Adrenal gland (tissue), 12 donors: ENCODE data around the gene IL1RAPL1. TPM values are rescaled to one million over a fixed set of nuclear protein-coding genes. Genes with fewer than 3 reads are reported as not detected.

Source experiments
- DNase-seq, 7 donors: peaks; one replicate each; pipeline ENCODE4 v3.0.0-alpha.2; 2019 to 2020
- H3K27ac ChIP-seq, 5 donors: fragments of 200-600 bp; sonication (generic) in 4 of 5; 1 replicate in 3 of 5; 2 replicates in 2 of 5; pipeline versions ENCODE4 v1.5.1 to v1.8.0; 2016 to 2020; ENCODE audit warnings: mild to moderate bottlenecking in 1 of 5
- H3K27me3 ChIP-seq: fragments of 200-600 bp; 2 replicates; pipeline ENCODE4 v1.8.0; 2021
- H3K36me3 ChIP-seq, 2 donors: fragments of 200-600 bp; replicated peaks in 1 of 2; 1 replicate in 1 of 2; 2 replicates in 1 of 2; pipeline versions ENCODE4 v1.5.1 to v1.8.0; 2018 to 2022
- H3K4me1 ChIP-seq, 2 donors: fragments of 200-600 bp; replicated peaks in 1 of 2; 1 replicate in 1 of 2; 2 replicates in 1 of 2; pipeline versions ENCODE4 v1.5.1 to v1.8.0; 2018 to 2021
- H3K4me3 ChIP-seq, 4 donors: fragments of 200-600 bp; sonication (generic) in 3 of 4; one replicate each; pipeline ENCODE4 v1.5.1; 2016 to 2018
- H3K9me3 ChIP-seq, 3 donors: fragments of 200-600 bp; sonication (generic) in 1 of 3; replicated peaks in 1 of 3; 1 replicate in 2 of 3; 2 replicates in 1 of 3; pipeline versions ENCODE4 v1.5.1 to v1.8.0; 2016 to 2021
- CTCF ChIP-seq, 6 experiments: fragments of 450-650 bp in 4 of 6; fragments of 200-600 bp in 2 of 6; sonication (generic) in 1 of 6; IDR thresholded peaks; 1 replicate in 5 of 6; 2 replicates in 1 of 6; pipeline versions ENCODE4 v1.5.1 to v1.8.0; 2016 to 2021; ENCODE audit warnings: antibody characterized with exemption in 6 of 6, mild to moderate bottlenecking in 2 of 6, moderate library complexity in 1 of 6
- POLR2A ChIP-seq, 2 donors: fragments of 450-650 bp; IDR thresholded peaks; one replicate each; pipeline ENCODE4 v1.6.1; 2017; ENCODE audit warnings: antibody characterized with exemption in 2 of 2, mild to moderate bottlenecking in 2 of 2, moderate library complexity in 1 of 2
- WGBS, 4 donors: extraction: QIAGEN DNeasy Blood & Tissue Kit in 2 of 4; methylation state at CpG; one replicate each; pipeline versions ENCODE4 v1.1.5 to v1.1.7; 2013 to 2017; 5-methylcytosine and 5-hydroxymethylcytosine counted together
- intact Hi-C, 2 donors: fragments of 100-400 bp; cut with DNase I; formaldehyde crosslinking; loops; one replicate each; pipeline versions ENCODE4 v1.14.1 to v1.15.0; 2022 to 2023
- polyA plus RNA-seq, 3 donors: library from polyadenylated mRNA; stranded (reverse); fragments of 200-250 nt in 2 of 3; fragments of 350-450 nt in 1 of 3; fragmentation: Illumina TruSeq in 1 of 3; extraction: RNeasy Lipid Tissue Mini Kit (QIAGEN cat#74804) in 1 of 3; gene quantifications; one replicate each; pipeline ENCODE4 v1.2.3, GENCODE V29; 2013 to 2014
- total RNA-seq, 9 donors: library from RNA; depleted of rRNA in 4 of 9; stranded (reverse); fragments of >200 nt in 4 of 9; fragments of 120-200 nt in 1 of 9; fragmentation: NEBNext Ultra II Directional in 1 of 9; extraction: Animal tissue kit (Norgen Biotek cat#: 25700) in 1 of 9; gene quantifications; one replicate each; pipeline versions ENCODE4 v1.1.0 to v1.2.4, GENCODE V29; 2013 to 2023
- donor health status: healthy with polysubstance abuse.
- donor health status: Bipolar disorder and iron deficiency.
- donor health status: DM: yes; HTN: yes; CAD: no.
- donor health status: DM: no; HTN: no; CAD: no.
- donor health status: DM: no; HTN: no; CAD: no.
- donor health status: DM: yes; HTN: yes; CAD: no.

Gene IL1RAPL1
- total and polyA plus RNA-seq, 12 donors = 1.1 TPM; not detected in 11

DNA sequence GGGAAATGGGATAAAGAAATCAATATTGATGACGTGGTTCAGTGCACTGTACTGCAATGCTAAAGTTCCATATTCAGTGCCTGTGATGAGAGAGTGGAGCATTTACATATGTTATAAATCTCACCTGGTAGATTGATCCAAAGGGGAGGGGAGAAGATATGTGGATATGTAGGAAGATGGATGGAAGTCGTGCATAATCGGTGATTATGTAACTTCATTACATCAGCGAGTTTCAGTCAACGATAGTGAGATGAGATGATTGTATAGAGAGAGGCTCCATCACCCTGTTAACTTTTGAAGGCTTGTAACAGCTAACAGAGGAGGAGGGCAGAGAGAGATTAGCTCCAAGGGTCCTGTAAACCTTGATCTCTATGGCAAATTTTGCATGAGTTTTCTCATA is 1.8 kb downstream of the IL1RAPL1 start:
- intact Hi-C loops = no loop called here
- TF ChIP-seq CTCF (IDR thresholded peaks at IDR 0.05) = no peak
- TF ChIP-seq POLR2A (IDR thresholded peaks at IDR 0.05) = no peak
- Histone ChIP-seq H3K27me3 (peaks cover 47% of the 10 kb centered on the region), H3K4me3 (no peak overlapping the region), H3K36me3 (no peaks in the 10 kb centered on the region), H3K4me1 (no peaks in the 10 kb centered on the region), H3K9me3 (no peaks in the 10 kb centered on the region), H3K27ac (no peak overlapping the region)
- DNase-seq = no peak
- WGBS, 4 donors = 38 to 59% (median 42%) methylated on average over 5 of the region's 5 CpGs

DNA sequence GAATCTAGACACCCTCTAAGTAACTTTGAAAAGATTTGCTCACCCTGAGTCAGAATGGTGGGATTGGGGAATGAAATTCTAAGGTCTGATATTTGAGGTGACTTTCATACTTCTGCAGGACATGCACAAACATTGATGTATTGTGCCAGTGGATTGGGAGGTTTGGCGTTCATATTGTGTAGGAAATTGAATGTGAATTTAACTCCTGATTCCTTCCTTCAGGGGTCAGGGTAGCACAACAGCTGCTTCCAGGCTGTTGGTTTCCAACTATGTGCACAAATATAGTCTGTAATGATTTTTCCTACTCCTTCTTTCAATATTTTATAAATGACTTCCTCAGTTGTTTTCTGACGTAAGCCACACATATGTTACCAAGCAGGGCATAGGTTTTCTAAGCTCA is 3.1 kb downstream of the IL1RAPL1 start:
- Histone ChIP-seq H3K36me3 (no peaks in the 10 kb centered on the region), H3K4me3 (no peak overlapping the region), H3K9me3 (no peaks in the 10 kb centered on the region), H3K27me3 (peaks cover 33% of the 10 kb centered on the region), H3K27ac (no peak overlapping the region), H3K4me1 (no peaks in the 10 kb centered on the region)
- DNase-seq = no peak
- no peak for TF ChIP-seq POLR2A (IDR thresholded peaks at IDR 0.05)
- no peak for TF ChIP-seq CTCF (IDR thresholded peaks at IDR 0.05)
- WGBS, 4 donors = 50 to 55% (median 53%) methylated on average over 2 of the region's 2 CpGs
- intact Hi-C loops = no loop called here

DNA sequence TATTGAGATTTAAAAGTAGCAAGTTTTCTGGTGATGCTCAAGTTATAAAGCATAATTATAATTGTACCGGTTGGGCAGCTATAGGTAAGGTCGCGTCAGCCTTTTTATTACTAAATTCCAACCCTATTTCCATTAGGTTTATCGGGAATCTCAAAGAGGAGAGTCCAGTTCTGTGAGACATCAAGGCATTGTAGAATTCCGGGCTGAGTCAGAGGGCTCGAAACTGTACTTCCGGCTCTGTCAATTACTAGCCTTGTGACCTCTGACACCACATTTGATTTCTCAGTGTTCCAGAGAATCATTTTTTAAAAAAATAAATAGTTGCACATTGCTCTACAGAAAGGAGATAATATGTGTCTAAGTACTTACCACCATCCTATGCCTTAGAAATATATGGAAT is 4.3 kb downstream of the IL1RAPL1 start:
- TF ChIP-seq POLR2A (IDR thresholded peaks at IDR 0.05) = no peak
- no peak for TF ChIP-seq CTCF (IDR thresholded peaks at IDR 0.05)
- DNase-seq = no peak
- Histone ChIP-seq H3K27ac (no peak overlapping the region), H3K27me3 (peaks cover 22% of the 10 kb centered on the region), H3K9me3 (no peaks in the 10 kb centered on the region), H3K4me1 (no peaks in the 10 kb centered on the region), H3K4me3 (no peak overlapping the region), H3K36me3 (no peaks in the 10 kb centered on the region)
- intact Hi-C loops = no loop called here
- 63 to 75% (median 69%) methylated on average over 7 of the region's 7 CpGs for WGBS, 4 donors

DNA sequence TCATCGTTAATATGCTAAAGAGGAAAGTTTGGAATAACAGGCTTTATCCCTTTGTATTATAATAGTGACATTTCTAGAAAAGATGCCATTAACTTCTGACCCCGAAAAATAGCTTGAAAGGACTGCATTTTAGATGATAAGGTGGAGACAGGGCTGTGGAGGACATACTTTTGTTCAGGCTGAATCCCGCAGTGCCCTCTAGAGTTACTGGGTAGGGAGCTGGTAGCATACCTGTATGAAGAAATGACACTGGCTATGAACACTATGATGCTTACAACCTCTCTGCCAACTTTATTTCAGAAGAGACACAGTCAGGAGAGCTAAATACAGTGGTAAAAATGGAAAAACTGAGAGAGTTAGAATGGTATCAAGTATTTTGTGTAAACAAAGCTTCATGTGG is 8.1 kb downstream of the IL1RAPL1 start:
- Histone ChIP-seq H3K27ac (no peak overlapping the region), H3K36me3 (no peaks in the 10 kb centered on the region), H3K9me3 (no peaks in the 10 kb centered on the region), H3K4me1 (no peaks in the 10 kb centered on the region), H3K27me3 (peaks cover 12% of the 10 kb centered on the region), H3K4me3 (no peak overlapping the region)
- TF ChIP-seq POLR2A (IDR thresholded peaks at IDR 0.05) = no peak
- no peak for TF ChIP-seq CTCF (IDR thresholded peaks at IDR 0.05)
- no peak for DNase-seq
- intact Hi-C loops = no loop called here
- WGBS, 4 donors = 65 to 80% (median 72%) methylated on average over 3 of the region's 3 CpGs
